Progenitor cell of endocrine pancreas (in vitro differentiated cells): Measurements from ENCODE around the gene TGFB3. TPM values are rescaled to one million over a fixed set of nuclear protein-coding genes. Genes with fewer than 3 reads are reported as not detected.

ENCODE experiments used
- DNase-seq: peaks from one replicate; pipeline ENCODE4 v3.0.0; 2021; ENCODE audit warnings: low spot score; ENCODE audit not compliant: unreplicated experiment
- H3K27ac Mint-ChIP-seq: 2 replicates; pipeline ENCODE4 v1.8.0; 2021; ENCODE audit warnings: mild to moderate bottlenecking, moderate library complexity, mixed read lengths
- H3K27me3 Mint-ChIP-seq: 2 replicates; pipeline ENCODE4 v1.8.0; 2021; ENCODE audit warnings: mixed read lengths
- H3K36me3 Mint-ChIP-seq: 2 replicates; pipeline ENCODE4 v1.8.0; 2022; ENCODE audit warnings: mixed read lengths; ENCODE audit not compliant: insufficient read depth
- H3K4me1 Mint-ChIP-seq: 2 replicates; pipeline ENCODE4 v1.8.0; 2021; ENCODE audit warnings: low read depth, mixed read lengths
- H3K4me3 Mint-ChIP-seq: 2 replicates; pipeline ENCODE4 v1.8.0; 2021; ENCODE audit warnings: low read depth, mild to moderate bottlenecking, moderate library complexity, mixed read lengths
- H3K9me3 Mint-ChIP-seq: 2 replicates; pipeline ENCODE4 v1.8.0; 2021; ENCODE audit warnings: low read depth, mixed read lengths
- CTCF ChIP-seq: fragments of 200-600 bp; sonication (generic); IDR thresholded peaks from one replicate; pipeline ENCODE4 v1.5.0; 2021; ENCODE audit warnings: antibody characterized with exemption, mild to moderate bottlenecking; ENCODE audit not compliant: unreplicated experiment
- total RNA-seq: library from RNA; stranded (reverse); gene quantifications from 2 replicates; pipeline ENCODE4 v1.2.1, GENCODE V29; 2021

The TGFB3 gene
- total RNA-seq, 1 donor from 2014 or later: 11.7 TPM

- H3K27ac Mint-ChIP-seq: no peak overlapping the region
- no peaks in the 10 kb centered on the region for H3K4me1 Mint-ChIP-seq
- no peaks in the 10 kb centered on the region for H3K9me3 Mint-ChIP-seq
- no peaks in the 10 kb centered on the region for H3K27me3 Mint-ChIP-seq
- peaks cover 15% of the 10 kb centered on the region for H3K36me3 Mint-ChIP-seq
- no peak overlapping the region for H3K4me3 Mint-ChIP-seq
- DNase-seq: no peak
- TF ChIP-seq CTCF: no peak
These were observed 13.7 kb upstream of the TGFB3 start for GRCh38 chr14:75995372-75996041.

GRCh38 chr14:75993567-75994041, 11.8 kb upstream of the TGFB3 start:
- Mint-ChIP-seq H3K27me3 (no peaks in the 10 kb centered on the region), H3K36me3 (peaks cover 14% of the 10 kb centered on the region), H3K4me1 (no peaks in the 10 kb centered on the region), H3K27ac (no peak overlapping the region), H3K4me3 (no peak overlapping the region), H3K9me3 (no peaks in the 10 kb centered on the region)
- TF ChIP-seq CTCF: no peak
- DNase-seq: no peak

- H3K27ac Mint-ChIP-seq: no peak overlapping the region
- H3K36me3 Mint-ChIP-seq: peaks cover 11% of the 10 kb centered on the region
- no peak for TF ChIP-seq CTCF
- H3K4me3 Mint-ChIP-seq: no peak overlapping the region
- peaks cover under 1% of the 10 kb centered on the region for H3K4me1 Mint-ChIP-seq
- H3K27me3 Mint-ChIP-seq: no peaks in the 10 kb centered on the region
- DNase-seq: no peak
- H3K9me3 Mint-ChIP-seq: no peaks in the 10 kb centered on the region
These were observed 10.0 kb upstream of the TGFB3 start for GRCh38 chr14:75991753-75992152.

- Mint-ChIP-seq H3K4me1 (peaks cover 8% of the 10 kb centered on the region), H3K36me3 (peaks cover 10% of the 10 kb centered on the region), H3K9me3 (no peaks in the 10 kb centered on the region)
These were observed 8.5 kb upstream of the TGFB3 start for GRCh38 chr14:75990297-75990696.

GRCh38 chr14:75989134-75989533, 7.3 kb upstream of the TGFB3 start:
- Mint-ChIP-seq H3K36me3 (peaks cover 6% of the 10 kb centered on the region), H3K4me3 (no peak overlapping the region)

More at GRCh38 chr14:75990297-75990696, 8.5 kb upstream of the TGFB3 start:
- no peak for DNase-seq
- TF ChIP-seq CTCF: no peak
- H3K4me3 Mint-ChIP-seq: no peak overlapping the region
- no peaks in the 10 kb centered on the region for H3K27me3 Mint-ChIP-seq
- H3K27ac Mint-ChIP-seq: no peak overlapping the region

More at GRCh38 chr14:75989134-75989533, 7.3 kb upstream of the TGFB3 start:
- Mint-ChIP-seq H3K27ac (no peak overlapping the region), H3K9me3 (no peaks in the 10 kb centered on the region), H3K4me1 (peaks cover 13% of the 10 kb centered on the region), H3K27me3 (no peaks in the 10 kb centered on the region)
- DNase-seq: no peak
- no peak for TF ChIP-seq CTCF
